ENCODE measurements around the gene SLC35C1.

Gene SLC35C1

GRCh38 chr11:45804761-45805304 lies at the start of gene SLC35C1:
SLC35C1 (plus strand) TSS chr11:45805149; CDS start chr11:45805802, 653 bp downstream.
- in situ Hi-C loops (cut with HindIII; ENCODE audit: low sequenced_read_pairs): no loop called here

GRCh38 chr11:45755281-45755859 lies 49.6 kb upstream of the SLC35C1 start:
- in situ Hi-C loops (cut with HindIII; ENCODE audit: low sequenced_read_pairs): no loop called here

- in situ Hi-C loops (cut with HindIII; ENCODE audit: low sequenced_read_pairs): no loop called here
Measured at GRCh38 chr11:45756384-45757010, 48.5 kb upstream of the SLC35C1 start.

GRCh38 chr11:45757672-45758071 lies 47.3 kb upstream of the SLC35C1 start:
- in situ Hi-C loops (cut with HindIII; ENCODE audit: low sequenced_read_pairs): no loop called here

DNA sequence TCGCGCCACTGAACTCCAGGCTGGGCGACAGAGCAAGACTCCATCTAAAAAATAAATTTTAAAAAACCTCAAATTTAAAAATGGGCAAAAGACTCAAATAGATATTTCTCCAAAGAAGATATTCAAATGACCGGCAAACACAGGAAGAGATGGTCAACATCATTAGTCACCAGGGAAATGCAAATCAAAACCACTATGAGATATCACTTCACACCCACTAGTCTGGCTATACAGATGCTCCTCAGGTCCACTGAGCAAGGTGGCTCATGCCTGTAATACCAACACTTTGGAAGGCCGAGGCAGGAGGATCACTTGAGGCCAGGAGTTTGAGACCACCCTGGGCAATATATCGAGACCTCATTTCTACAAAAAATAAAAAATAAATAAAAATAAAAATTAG lies 43.3 kb upstream of the SLC35C1 start:
- in situ Hi-C loops (cut with HindIII; ENCODE audit: low sequenced_read_pairs): no loop called here

DNA sequence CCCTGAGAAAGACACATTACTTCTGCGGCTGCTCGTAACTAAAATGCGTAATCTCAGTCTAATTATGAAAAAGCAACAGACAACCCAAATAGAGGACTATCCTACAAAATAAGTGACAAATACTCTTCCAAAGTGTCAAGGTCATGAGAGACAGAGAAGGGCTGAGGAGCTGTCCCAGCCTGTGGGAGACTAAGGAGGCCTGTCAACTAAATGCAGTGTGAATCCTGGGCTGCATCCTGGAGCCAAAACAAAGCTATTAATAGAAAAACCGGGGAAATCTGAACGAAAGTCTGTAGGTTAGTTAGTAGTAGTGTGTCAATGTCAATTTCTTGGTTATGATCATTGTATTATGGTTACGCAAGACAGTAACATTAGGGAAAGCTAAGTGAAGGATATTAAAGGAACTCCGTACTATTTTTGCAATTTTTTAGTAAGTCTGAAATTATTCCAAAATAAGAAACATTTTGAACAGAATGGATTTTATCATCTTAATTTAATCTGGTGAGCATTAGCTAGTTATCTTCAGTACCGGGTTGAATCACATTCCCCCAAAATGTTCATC lies 39.8 kb upstream of the SLC35C1 start:
- in situ Hi-C loops (cut with HindIII; ENCODE audit: low sequenced_read_pairs): no loop called here

- in situ Hi-C loops (cut with HindIII; ENCODE audit: low sequenced_read_pairs): no loop called here
Measured at GRCh38 chr11:45765836-45766235, 39.1 kb upstream of the SLC35C1 start.

GRCh38 chr11:45766469-45766868 lies 38.5 kb upstream of the SLC35C1 start:
- in situ Hi-C loops (cut with HindIII; ENCODE audit: low sequenced_read_pairs): no loop called here

- in situ Hi-C loops (cut with HindIII; ENCODE audit: low sequenced_read_pairs): no loop called here
Measured at GRCh38 chr11:45768486-45768885, 36.5 kb upstream of the SLC35C1 start.

DNA sequence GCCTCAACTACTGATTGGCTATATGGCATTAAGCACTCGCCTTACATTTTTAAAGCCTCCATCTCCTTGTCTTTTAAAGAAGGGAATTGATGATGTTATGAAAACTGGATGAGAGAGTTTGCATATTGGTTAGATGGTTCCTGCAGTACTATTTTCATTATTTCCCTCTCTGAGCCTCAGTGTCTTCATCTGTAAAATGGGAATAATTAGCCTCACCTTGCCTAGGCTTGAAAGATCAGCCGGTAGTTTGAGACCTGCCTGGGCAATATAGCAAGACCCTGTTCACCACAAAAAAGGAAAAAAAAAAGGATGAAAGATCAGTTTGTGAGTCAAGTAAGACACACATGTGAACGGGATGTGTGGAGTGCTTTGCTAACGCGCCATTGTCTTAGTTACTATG lies 35.0 kb upstream of the SLC35C1 start:
- in situ Hi-C loops (cut with HindIII; ENCODE audit: low sequenced_read_pairs): no loop called here

DNA sequence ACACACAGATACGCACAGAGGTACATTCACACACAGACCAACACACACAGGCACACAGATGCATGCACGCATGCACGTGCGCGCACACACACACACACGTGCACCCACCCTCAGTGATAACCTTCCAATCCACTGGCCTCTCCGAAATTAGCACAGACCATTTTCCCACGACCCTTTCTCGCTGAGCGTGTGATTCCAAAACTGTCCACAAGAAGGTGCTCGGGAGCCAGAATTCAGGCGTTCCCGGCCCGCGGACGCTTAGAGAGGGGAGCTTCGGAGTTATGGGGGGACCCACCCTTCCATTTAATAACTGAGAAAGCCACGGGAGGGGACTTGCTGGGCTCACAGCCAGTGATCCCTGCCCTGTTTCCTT lies 33.8 kb upstream of the SLC35C1 start:
- in situ Hi-C loops (cut with HindIII; ENCODE audit: low sequenced_read_pairs): no loop called here

GRCh38 chr11:45771566-45772448 lies 33.1 kb upstream of the SLC35C1 start:
- in situ Hi-C loops (cut with HindIII; ENCODE audit: low sequenced_read_pairs): no loop called here

DNA sequence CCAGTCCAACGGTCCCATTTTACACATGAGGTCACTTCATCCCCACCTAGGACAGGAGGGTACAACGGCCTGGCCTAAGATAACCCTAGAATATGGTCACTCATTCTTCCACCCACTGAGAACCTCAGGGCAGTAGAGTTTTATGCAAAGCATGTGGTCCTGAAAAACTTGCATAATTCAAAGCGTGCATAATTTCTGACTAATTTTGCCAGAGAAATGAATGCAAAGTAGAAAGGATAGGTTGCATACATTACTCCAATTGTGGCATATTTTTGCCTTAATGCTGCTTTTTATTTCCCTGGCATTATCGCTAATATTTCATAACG lies 32.5 kb upstream of the SLC35C1 start:
- in situ Hi-C loops (cut with HindIII; ENCODE audit: low sequenced_read_pairs): no loop called here

GRCh38 chr11:45772986-45773785 lies 31.8 kb upstream of the SLC35C1 start:
- in situ Hi-C loops (cut with HindIII; ENCODE audit: low sequenced_read_pairs): no loop called here

- in situ Hi-C loops (cut with HindIII; ENCODE audit: low sequenced_read_pairs): no loop called here
Measured at GRCh38 chr11:45773786-45774655, 30.9 kb upstream of the SLC35C1 start.

- in situ Hi-C loops (cut with HindIII; ENCODE audit: low sequenced_read_pairs): no loop called here
Measured at GRCh38 chr11:45774786-45775185, 30.2 kb upstream of the SLC35C1 start.

DNA sequence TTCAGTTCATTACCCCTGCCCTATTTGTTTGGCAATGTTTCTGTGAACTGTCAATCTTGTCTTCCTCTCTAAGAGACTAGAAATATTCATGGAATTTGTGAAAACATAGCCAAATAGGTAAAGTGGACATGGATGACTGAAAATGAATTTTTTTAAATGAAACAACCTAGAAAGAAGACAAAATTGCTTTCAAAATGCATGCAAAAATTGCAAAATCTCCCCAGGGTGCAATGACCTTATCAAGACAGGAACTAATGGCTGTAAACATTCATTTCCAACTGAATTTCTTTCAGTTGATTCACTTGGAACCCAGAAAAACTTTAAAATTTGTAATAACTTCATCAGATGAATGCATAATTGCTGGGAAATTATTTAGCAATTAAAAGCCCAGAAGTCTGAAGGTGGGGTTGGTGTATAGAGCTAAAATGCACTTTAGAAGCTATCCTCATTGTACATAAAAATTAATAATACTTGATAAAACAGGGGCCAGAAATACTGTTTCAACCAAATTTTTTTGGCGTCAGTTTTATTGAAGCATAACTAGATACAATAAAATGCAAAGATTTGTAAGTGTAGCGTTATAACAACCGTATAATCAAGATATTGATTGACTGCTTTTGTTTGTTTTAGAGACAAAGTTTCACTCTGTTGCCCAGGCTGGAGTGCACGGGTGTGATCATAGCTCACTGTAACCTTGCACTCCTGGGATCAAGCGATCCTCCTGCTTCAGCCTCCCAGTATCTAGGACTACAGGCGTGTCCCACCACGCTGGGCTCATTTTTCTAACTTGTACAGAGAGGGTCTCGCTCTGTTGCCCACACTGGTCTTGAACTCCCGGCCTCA lies 27.6 kb upstream of the SLC35C1 start:
- in situ Hi-C loops (cut with HindIII; ENCODE audit: low sequenced_read_pairs): no loop called here

DNA sequence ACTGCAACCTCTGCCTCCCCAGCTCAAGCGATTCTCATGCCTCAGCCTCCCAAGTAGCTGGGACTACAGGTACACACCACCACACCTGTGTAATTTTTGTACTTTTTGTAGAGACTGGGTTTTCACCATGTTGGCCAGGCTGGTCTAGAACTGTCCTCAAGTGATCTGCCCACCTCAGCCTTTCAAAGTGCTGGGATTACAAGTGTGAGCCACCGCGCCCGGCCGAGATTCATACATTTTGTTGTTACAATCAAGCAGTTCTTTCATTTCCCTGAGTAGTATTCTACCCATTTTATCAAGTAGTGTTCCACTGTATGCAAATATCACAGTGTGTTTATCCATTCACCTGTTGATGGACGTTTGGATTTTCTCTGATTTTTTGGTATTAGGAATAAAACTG lies 26.6 kb upstream of the SLC35C1 start:
- in situ Hi-C loops (cut with HindIII; ENCODE audit: low sequenced_read_pairs): no loop called here

- in situ Hi-C loops (cut with HindIII; ENCODE audit: low sequenced_read_pairs): no loop called here
Measured at GRCh38 chr11:45779602-45780001, 25.3 kb upstream of the SLC35C1 start.
